Tibial artery (tissue), 4 donors: ENCODE data around the gene PLET1.

Source experiments
- DNase-seq, 2 donors: peaks; one replicate each; pipeline ENCODE4 v3.0.0-alpha.2; 2019
- H3K27ac ChIP-seq, 2 donors: fragments of 200-600 bp; sonication (generic) in 1 of 2; 1 replicate in 1 of 2; 2 replicates in 1 of 2; pipeline ENCODE4 v1.5.1; 2018 to 2019; ENCODE audit warnings: mild to moderate bottlenecking in 1 of 2
- H3K27me3 ChIP-seq, 2 donors: fragments of 200-600 bp; sonication (generic) in 1 of 2; one replicate each; pipeline versions ENCODE4 v1.5.1 to v1.6.0; 2016 to 2019
- H3K36me3 ChIP-seq, 3 donors: fragments of 200-600 bp; sonication (generic) in 2 of 3; one replicate each; pipeline ENCODE4 v1.5.1; 2016 to 2019; ENCODE audit warnings: mild to moderate bottlenecking in 2 of 3
- H3K4me1 ChIP-seq, 4 donors: fragments of 200-600 bp; sonication (generic) in 2 of 4; 1 replicate in 3 of 4; 2 replicates in 1 of 4; pipeline ENCODE4 v1.5.1; 2016 to 2019
- H3K4me3 ChIP-seq, 2 donors: fragments of 200-600 bp; sonication (generic) in 1 of 2; 1 replicate in 1 of 2; 2 replicates in 1 of 2; pipeline ENCODE4 v1.5.1; 2018 to 2019; ENCODE audit warnings: mild to moderate bottlenecking in 2 of 2
- H3K9me3 ChIP-seq, 3 donors: fragments of 200-600 bp; sonication (generic) in 1 of 3; one replicate each; pipeline ENCODE4 v1.5.1; 2016 to 2019
- intact Hi-C: fragments of 100-400 bp; cut with DNase I; formaldehyde crosslinking; loops from one replicate; pipeline ENCODE4 v1.15.0; 2023; ENCODE audit warnings: low total_unique reads
- TF ChIP-seq, protein P1 (sequence below), 2 experiments: fragments of 200-600 bp in 1 of 2; fragments of 450-650 bp in 1 of 2; IDR thresholded peaks; one replicate each; pipeline ENCODE4 v1.5.1; 2017 to 2019; ENCODE audit warnings: antibody characterized with exemption in 2 of 2, mild to moderate bottlenecking in 1 of 2, moderate library complexity in 1 of 2

PLET1 gene

GRCh38 chr11:112269139-112269538 lies 8.5 kb upstream of the PLET1 start:
- Histone ChIP-seq H3K27ac (no peak overlapping the region), H3K4me3 (no peak overlapping the region), H3K36me3 (no peaks in the 10 kb centered on the region), H3K27me3 (no peaks in the 10 kb centered on the region), H3K9me3 (no peaks in the 10 kb centered on the region), H3K4me1 (no peaks in the 10 kb centered on the region)
- no peak for DNase-seq
- intact Hi-C loops, result no loop called here
- TF ChIP-seq, protein P1, sequence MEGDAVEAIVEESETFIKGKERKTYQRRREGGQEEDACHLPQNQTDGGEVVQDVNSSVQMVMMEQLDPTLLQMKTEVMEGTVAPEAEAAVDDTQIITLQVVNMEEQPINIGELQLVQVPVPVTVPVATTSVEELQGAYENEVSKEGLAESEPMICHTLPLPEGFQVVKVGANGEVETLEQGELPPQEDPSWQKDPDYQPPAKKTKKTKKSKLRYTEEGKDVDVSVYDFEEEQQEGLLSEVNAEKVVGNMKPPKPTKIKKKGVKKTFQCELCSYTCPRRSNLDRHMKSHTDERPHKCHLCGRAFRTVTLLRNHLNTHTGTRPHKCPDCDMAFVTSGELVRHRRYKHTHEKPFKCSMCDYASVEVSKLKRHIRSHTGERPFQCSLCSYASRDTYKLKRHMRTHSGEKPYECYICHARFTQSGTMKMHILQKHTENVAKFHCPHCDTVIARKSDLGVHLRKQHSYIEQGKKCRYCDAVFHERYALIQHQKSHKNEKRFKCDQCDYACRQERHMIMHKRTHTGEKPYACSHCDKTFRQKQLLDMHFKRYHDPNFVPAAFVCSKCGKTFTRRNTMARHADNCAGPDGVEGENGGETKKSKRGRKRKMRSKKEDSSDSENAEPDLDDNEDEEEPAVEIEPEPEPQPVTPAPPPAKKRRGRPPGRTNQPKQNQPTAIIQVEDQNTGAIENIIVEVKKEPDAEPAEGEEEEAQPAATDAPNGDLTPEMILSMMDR (IDR thresholded peaks at IDR 0.05), result no peak

DNA sequence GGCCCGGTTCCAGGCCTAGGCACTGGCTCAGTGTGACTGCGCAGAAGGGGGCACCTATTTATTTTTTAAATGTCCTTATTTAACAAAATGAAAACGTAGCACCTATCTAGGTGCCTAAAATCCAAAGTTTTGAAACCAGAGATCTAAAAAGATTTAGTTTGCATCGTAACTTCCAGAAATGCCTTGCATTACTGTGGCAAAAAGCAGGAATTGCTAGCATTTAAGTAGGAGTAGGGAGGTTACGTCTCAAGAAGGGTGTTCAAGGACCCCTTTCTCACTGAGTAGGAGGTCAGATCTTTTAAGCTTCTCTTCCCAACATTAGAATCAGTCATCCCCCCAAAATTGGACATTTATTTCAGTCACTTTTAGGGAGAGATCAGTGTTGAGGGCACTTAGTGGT lies 7.7 kb upstream of the PLET1 start:
- H3K27ac ChIP-seq, result no peak overlapping the region
- intact Hi-C loops, result no loop called here
- TF ChIP-seq, protein P1 (IDR thresholded peaks at IDR 0.05), result no peak
- no peaks in the 10 kb centered on the region for H3K4me1 ChIP-seq
- no peaks in the 10 kb centered on the region for H3K9me3 ChIP-seq
- H3K4me3 ChIP-seq, result no peak overlapping the region
- H3K36me3 ChIP-seq, result no peaks in the 10 kb centered on the region
- DNase-seq, result no peak
- no peaks in the 10 kb centered on the region for H3K27me3 ChIP-seq

DNA sequence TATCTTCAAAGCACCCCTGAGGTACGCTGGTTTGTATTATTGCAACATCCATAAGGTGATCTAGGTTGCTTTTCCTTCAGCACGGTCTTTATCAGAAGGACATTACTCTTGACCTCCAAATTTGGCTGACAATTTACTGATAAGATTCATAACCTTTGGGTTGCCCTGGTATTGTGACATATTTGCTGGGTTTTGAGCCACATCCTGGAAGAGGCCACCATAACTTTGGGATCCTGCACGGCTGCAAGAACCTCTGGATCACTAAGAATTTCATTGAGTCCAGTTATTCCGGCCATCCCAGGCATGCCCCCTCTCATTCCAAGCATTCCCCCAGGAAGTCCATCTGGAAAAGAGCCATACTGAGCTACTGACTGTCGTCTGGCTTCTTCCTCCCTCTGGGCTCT lies 6.5 kb upstream of the PLET1 start:
- Histone ChIP-seq H3K27me3 (no peaks in the 10 kb centered on the region), H3K27ac (no peak overlapping the region), H3K36me3 (no peaks in the 10 kb centered on the region), H3K4me1 (no peaks in the 10 kb centered on the region), H3K4me3 (no peak overlapping the region), H3K9me3 (no peaks in the 10 kb centered on the region)
- DNase-seq, result no peak
- TF ChIP-seq, protein P1 (IDR thresholded peaks at IDR 0.05), result no peak
- intact Hi-C loops, result no loop called here

- intact Hi-C loops, result no loop called here
Measured at GRCh38 chr11:112266410-112266778, 5.7 kb upstream of the PLET1 start.

GRCh38 chr11:112265659-112266409 lies 5.2 kb upstream of the PLET1 start:
- Histone ChIP-seq H3K4me1 (no peaks in the 10 kb centered on the region), H3K27me3 (no peaks in the 10 kb centered on the region), H3K27ac (no peak overlapping the region), H3K4me3 (no peak overlapping the region), H3K9me3 (no peaks in the 10 kb centered on the region), H3K36me3 (peaks cover 0 to under 1% (median 0%) of the 10 kb centered on the region in 3 donors)
- DNase-seq, result no peak
- TF ChIP-seq, protein P1 (IDR thresholded peaks at IDR 0.05), result no peak
- intact Hi-C loops, result no loop called here

More at GRCh38 chr11:112266410-112266778, 5.7 kb upstream of the PLET1 start:
- no peaks in the 10 kb centered on the region for H3K9me3 ChIP-seq
- no peaks in the 10 kb centered on the region for H3K27me3 ChIP-seq
- no peak for DNase-seq
- no peak overlapping the region for H3K4me3 ChIP-seq
- TF ChIP-seq, protein P1 (IDR thresholded peaks at IDR 0.05), result no peak
- H3K36me3 ChIP-seq, result no peaks in the 10 kb centered on the region
- H3K4me1 ChIP-seq, result no peaks in the 10 kb centered on the region
- no peak overlapping the region for H3K27ac ChIP-seq
